Measurements from ENCODE around the gene FILIP1L.

The FILIP1L gene

GRCh38 chr3:100006570-100007271 lies 107.6 kb downstream of the FILIP1L start:
- no peaks in the 10 kb centered on the region for H4K20me1 ChIP-seq (ENCODE audit: insufficient read depth, low read length)
- H3K9me3 ChIP-seq (replicated peaks; ENCODE audit: insufficient read depth, low read length): no peaks in the 10 kb centered on the region
- H3K79me2 ChIP-seq (ENCODE audit: low read length): no peaks in the 10 kb centered on the region
- no peaks in the 10 kb centered on the region for H3K36me3 ChIP-seq (replicated peaks; ENCODE audit: insufficient read depth, low read length)
- H3K9ac ChIP-seq (ENCODE audit: low read length): no peak overlapping the region
- H3K4me2 ChIP-seq (ENCODE audit: low read depth, low read length): no peak overlapping the region
- TF ChIP-seq CTCF (IDR thresholded peaks at IDR 0.05; ENCODE audit: low read length) (no peak), EZH2phosphoT487 (IDR thresholded peaks at IDR 0.05; ENCODE audit: low read length) (no peak), EZH2 (optimal IDR thresholded peaks at IDR 0.05; ENCODE audit: low read depth, low read length) (no peak)
- H2AFZ ChIP-seq (ENCODE audit: low read length): no peak overlapping the region
- H3F3A ChIP-seq (ENCODE audit: insufficient read depth, low read length): no peaks in the 10 kb centered on the region
- H3K27ac ChIP-seq (ENCODE audit: low read length): no peak overlapping the region
- no peaks in the 10 kb centered on the region for H3K27me3 ChIP-seq (replicated peaks; ENCODE audit: insufficient read depth, low read length)
- no peaks in the 10 kb centered on the region for H3K9me2 ChIP-seq (replicated peaks; ENCODE audit: insufficient read depth, low read length)
- H3K4me1 ChIP-seq (ENCODE audit: low read length): no peaks in the 10 kb centered on the region
- H3K4me3 ChIP-seq (ENCODE audit: low read length): no peak overlapping the region
- DNase-seq: no peak

- H3K27ac ChIP-seq (ENCODE audit: low read length): no peak overlapping the region
- TF ChIP-seq CTCF (IDR thresholded peaks at IDR 0.05; ENCODE audit: low read length): no peak
- no peak for TF ChIP-seq EZH2phosphoT487 (IDR thresholded peaks at IDR 0.05; ENCODE audit: low read length)
- no peak for TF ChIP-seq EZH2 (optimal IDR thresholded peaks at IDR 0.05; ENCODE audit: low read depth, low read length)
- H3K36me3 ChIP-seq (replicated peaks; ENCODE audit: insufficient read depth, low read length): no peaks in the 10 kb centered on the region
- H3K4me3 ChIP-seq (ENCODE audit: low read length): no peak overlapping the region
- no peaks in the 10 kb centered on the region for H3K9me2 ChIP-seq (replicated peaks; ENCODE audit: insufficient read depth, low read length)
- H3K27me3 ChIP-seq (replicated peaks; ENCODE audit: insufficient read depth, low read length): no peaks in the 10 kb centered on the region
- H3K4me2 ChIP-seq (ENCODE audit: low read depth, low read length): no peak overlapping the region
- no peaks in the 10 kb centered on the region for H3F3A ChIP-seq (ENCODE audit: insufficient read depth, low read length)
- H2AFZ ChIP-seq (ENCODE audit: low read length): no peak overlapping the region
- no peaks in the 10 kb centered on the region for H3K79me2 ChIP-seq (ENCODE audit: low read length)
- H3K4me1 ChIP-seq (ENCODE audit: low read length): no peaks in the 10 kb centered on the region
- DNase-seq: no peak
- H3K9ac ChIP-seq (ENCODE audit: low read length): no peak overlapping the region
- H3K9me3 ChIP-seq (replicated peaks; ENCODE audit: insufficient read depth, low read length): no peaks in the 10 kb centered on the region
- H4K20me1 ChIP-seq (ENCODE audit: insufficient read depth, low read length): no peaks in the 10 kb centered on the region
Observed at GRCh38 chr3:100005665-100006393, 108.5 kb downstream of the FILIP1L start.

GRCh38 chr3:100004931-100005330 lies 109.4 kb downstream of the FILIP1L start:
- no peaks in the 10 kb centered on the region for H3K4me1 ChIP-seq (ENCODE audit: low read length)
- H2AFZ ChIP-seq (ENCODE audit: low read length): no peak overlapping the region
- no peak overlapping the region for H3K4me3 ChIP-seq (ENCODE audit: low read length)
- H3K9me2 ChIP-seq (replicated peaks; ENCODE audit: insufficient read depth, low read length): no peaks in the 10 kb centered on the region
- no peak overlapping the region for H3K27ac ChIP-seq (ENCODE audit: low read length)
- no peaks in the 10 kb centered on the region for H3K27me3 ChIP-seq (replicated peaks; ENCODE audit: insufficient read depth, low read length)
- H3K79me2 ChIP-seq (ENCODE audit: low read length): no peaks in the 10 kb centered on the region
- no peaks in the 10 kb centered on the region for H3K9me3 ChIP-seq (replicated peaks; ENCODE audit: insufficient read depth, low read length)
- H3K4me2 ChIP-seq (ENCODE audit: low read depth, low read length): no peak overlapping the region
- DNase-seq: no peak
- no peak overlapping the region for H3K9ac ChIP-seq (ENCODE audit: low read length)
- TF ChIP-seq EZH2phosphoT487 (IDR thresholded peaks at IDR 0.05; ENCODE audit: low read length) (no peak), EZH2 (optimal IDR thresholded peaks at IDR 0.05; ENCODE audit: low read depth, low read length) (no peak), CTCF (IDR thresholded peaks at IDR 0.05; ENCODE audit: low read length) (no peak)
- H3K36me3 ChIP-seq (replicated peaks; ENCODE audit: insufficient read depth, low read length): no peaks in the 10 kb centered on the region
- H4K20me1 ChIP-seq (ENCODE audit: insufficient read depth, low read length): no peaks in the 10 kb centered on the region
- no peaks in the 10 kb centered on the region for H3F3A ChIP-seq (ENCODE audit: insufficient read depth, low read length)

Data from MM.1S (cell line).